NCI-H524 treated with DMSO at 0.1 percent for 48 hours (cell line): Measurements from ENCODE around the gene HIRA.
"Not testable (repeated sequence)": the region's sequence is repeated elsewhere in the genome, so short reads cannot be mapped to it uniquely, and the experiment has no call there.

ENCODE experiments used
- DNase-seq: peaks from one replicate; lab custom pipeline; 2025; lab: John Stamatoyannopoulos, UW

Gene HIRA

DNA sequence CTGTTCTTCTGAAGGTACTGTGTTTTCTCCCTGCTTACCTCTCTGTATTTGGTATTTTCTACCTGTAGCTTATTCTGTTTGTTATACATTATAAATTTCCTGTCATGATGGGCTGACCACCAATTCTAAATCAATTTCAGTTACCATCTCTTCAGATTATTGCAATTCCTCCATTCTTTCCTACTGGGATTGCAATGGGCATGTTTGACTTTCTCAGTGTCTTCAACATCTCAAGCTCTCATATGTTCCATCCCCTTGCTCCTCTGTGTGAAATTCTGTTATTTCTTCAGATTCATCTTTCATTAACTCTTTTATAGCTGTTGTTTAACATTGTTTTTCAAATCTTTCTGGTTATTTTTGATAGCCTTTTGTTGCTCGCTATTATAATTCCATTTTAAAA is 31.5 kb upstream of the HIRA start:
- DNase-seq = no peak

DNA sequence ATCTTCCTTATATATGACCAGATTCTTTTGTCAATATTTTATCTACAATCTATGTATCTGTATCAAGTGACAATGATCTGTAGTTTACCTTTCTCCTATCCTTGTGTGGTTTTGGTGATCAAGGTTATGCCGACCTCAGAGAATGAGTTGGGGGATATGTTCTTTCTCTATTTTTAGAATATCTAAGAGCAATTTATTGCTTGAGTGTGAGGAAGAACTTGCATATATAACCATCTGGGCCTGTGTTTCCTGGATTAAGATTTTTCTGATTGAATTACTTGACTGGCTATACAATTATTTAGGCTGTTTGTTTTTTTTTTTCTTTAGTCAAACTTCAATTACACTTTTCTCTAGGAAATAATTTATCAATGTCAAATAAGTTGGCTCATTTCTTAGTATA is 30.0 kb upstream of the HIRA start:
- DNase-seq = no peak

DNA sequence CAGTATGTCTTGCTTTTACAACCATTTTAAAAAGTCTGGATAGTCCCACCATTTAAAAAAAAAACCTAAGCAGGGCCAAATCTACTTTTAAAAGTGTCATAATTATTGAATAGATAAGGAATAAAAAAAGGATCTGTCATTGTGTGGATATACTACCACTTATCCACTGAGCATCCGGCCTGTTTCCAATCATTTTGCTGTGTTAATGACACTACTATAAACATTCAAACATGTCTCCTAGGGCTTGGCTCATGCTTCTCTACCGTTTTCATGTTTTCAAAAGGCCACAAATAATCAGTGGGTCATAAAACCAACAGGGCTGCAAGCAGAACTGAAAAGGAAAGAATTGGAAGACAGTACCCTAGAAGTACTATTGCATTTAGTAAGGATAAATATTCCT is 28.5 kb upstream of the HIRA start:
- DNase-seq = no peak

DNA sequence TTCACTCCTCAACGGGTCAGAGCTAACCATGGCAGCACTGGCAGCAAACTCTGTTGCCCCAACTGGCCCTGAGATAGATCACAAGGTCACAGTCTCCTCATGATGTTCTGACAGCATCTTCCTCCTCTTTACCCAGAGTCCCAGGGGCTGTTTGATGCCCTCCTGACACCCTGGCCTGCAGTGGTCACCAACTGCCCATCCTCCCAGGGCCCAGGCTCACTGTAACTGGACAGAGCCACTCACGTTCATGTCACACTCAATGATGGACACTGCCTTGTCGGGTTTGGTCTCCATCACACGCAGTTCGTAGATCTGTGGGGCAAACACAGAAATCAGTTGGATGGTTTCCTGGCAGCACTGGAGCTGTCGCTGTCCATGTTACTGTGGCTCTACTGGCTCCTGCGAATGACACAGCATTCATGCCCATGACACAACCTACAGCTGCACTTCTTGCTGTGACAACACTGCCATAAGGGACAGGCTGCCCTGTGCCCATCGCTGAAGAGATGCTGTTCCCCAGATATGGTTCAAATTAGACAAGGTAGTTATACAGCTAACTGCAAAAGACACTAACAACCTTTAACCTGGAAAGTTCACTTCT is 26.4 kb upstream of the HIRA start:
- DNase-seq = no peak

DNA sequence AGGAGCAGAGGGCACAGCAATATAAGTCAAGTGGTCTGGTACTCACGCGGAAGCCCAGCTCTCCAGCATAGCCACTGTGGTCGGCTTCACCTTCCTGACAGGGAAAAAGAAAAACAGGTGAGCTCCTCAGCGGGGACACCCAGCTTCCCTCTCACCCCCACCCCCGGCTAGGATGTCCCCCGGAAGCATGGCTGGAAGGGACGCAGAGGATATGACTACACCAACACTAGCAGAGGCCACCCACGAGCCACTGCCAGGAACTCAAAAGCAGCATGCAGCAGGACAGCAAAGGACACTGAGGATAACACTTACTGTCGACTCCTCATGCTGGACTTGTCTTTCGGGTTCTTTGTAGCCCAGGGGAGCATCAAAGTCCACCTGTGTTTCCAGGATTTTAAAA is 25.0 kb upstream of the HIRA start:
- DNase-seq = no peak

DNA sequence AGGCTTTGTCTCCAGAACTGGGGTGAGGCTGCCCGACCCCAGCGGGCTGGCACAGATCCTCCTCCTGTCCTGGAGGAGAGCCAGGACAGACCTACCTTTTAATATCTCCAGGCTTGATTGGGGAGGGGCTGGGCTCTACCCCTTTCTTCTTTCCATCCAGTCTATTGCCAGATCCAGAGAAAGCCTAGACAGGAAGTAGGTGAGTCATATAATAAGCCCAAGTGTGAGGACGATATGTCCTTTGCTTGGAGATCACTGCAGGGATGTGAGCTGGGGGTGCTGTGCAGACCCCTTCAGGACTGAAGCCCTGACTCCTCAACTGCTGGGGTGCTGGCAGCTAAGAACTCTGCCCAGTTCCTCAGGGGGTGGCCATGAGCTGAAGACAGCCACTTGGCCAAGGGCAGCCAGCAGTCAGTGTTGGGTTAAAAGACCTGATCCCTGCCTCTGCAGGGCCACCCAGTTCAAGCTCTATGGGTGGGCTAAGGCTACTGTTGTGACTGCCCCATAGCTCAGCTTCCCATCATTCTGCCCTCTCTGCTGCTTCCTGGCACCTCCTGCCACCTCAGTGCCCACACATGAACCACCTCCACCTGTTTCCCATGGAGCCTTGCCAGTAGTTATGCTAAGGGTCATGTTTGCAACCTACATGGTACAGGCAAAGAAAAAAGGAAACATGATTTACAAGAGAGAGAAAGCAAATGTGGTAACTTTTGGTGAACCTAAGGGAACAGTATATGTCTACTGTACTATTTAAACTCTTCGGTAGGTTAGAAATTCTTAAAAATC is 24.2 kb upstream of the HIRA start:
- no peak for DNase-seq

DNA sequence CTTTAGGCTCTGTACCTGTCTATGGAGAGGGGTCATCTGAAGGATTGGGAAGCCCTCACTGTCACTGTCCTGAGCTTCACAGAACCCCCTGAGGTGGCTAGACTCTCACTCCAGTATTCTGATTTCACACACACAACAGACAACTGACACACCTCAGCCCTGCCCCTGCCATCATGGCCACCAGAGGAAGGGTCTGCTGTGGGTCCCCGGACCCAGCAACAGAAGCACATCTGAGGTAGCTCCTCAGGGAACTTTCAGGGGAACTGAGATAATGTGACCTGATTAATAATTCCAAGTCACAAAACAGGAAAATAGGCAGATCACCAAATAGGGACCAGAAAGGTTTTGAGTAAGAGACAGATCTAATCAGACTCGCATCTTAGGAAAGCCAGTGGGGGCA is 23.5 kb upstream of the HIRA start:
- no peak for DNase-seq

DNA sequence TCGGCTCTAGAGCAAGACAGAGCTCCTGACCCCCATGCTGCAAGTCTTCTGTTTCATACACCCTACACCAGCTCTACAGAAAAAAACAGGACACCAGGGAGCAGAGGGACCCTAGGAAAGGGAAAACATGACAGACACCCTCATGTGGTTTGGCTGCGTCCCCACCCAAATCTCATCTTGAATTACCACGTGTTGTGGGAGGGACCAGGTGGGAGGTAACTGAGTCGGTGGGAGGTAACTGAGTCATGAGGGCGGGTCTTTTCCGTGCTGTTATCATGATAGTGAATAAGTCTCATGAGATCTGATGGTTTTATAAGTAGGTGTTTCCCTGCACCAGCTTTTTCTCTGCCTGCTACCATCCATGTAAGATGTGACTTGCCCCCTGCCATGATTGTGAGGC is 22.6 kb upstream of the HIRA start:
- no peak for DNase-seq

DNA sequence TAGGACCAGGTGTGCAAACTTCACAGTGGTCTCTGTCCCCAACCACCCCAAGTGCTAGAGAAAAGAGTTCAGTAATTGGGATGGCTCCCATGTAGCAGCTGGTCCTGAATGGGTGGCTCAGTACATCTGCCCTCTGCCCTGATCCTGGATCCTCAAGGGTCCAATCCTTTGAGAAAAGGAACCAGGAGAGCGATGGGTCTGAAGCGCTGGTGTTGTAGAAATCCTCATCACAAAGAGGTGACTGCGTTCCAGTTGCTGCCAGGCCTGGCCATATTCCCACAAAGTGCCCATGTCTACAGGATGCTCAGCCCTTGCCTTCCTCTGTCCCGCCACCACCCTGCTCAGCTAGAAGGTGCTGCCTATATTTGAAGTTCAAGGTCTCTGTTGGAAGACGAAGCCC is 22.2 kb upstream of the HIRA start:
- no peak for DNase-seq

DNA sequence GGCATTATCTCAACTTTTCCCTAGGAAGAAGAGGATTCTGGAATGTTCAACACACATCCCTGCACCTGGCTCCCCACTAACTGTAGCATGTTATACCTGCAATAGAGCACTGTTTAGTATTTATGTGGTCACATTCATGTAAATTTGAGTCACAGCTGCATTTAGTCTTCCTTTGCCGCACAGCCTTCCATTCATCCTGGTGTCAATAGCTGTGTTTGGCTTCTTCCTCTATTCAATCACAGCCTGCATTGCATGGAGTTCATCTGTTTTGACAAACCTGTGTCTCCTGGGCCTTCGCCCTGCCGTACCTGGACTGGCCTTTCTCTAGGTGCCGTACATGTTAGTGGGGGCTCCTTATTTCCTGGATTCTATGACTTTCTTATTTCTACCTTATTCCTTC is 20.0 kb upstream of the HIRA start:
- DNase-seq = no peak

DNA sequence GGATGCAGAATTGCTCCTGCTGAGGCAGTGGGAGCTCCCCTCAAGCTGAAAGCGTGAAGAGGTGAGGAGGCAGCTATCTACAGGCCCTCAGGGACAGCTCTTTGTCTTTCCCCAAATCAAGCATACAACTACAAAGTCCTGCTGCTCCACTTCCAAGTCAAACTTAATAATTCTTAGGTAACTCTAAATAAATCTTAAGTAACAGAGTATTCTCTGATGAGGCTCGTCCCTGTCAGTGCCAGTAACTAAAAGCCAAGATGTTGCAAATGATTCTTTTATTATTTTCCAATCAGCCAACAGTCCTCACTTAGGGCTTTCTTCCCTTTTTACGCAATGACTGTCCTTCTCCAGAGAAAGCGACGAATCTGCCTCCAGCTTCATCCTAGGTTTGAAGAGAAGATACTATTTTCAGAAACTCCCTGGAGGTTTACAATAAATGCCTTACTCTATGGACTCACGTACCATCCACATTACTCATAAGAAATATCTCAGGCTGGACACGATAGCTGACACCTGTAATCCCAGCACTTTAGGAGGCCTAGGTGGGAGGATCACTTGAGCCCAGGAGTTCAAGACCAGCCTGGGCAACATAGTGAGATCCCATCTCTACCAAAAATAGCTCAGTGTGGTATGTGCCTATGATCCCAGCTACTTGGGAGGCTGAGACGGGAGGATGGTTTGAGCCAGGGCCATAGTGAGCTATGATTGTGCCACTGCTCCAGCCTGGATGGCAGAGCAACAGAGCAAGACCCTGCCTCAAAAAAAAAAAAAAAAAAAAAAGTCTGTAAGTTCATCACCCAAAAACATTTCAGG is 19.0 kb upstream of the HIRA start:
- DNase-seq = no peak

DNA sequence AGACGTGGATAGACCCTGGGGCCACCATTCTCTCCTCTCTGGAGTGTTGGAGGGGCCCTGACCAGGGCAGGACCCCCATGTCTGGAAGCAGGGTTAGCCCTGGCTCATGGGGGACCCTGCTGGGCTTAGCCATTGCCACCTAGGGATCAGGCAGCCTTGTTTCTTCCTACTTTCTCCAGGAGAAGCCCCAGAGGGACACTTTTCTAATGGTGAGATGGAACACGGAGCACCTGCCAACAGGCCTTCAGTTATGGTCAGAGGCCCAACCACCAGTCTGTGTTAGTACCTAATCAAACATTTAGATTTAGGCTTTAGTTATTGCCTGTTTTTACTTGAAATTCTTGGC is 17.9 kb upstream of the HIRA start:
- no peak for DNase-seq

DNA sequence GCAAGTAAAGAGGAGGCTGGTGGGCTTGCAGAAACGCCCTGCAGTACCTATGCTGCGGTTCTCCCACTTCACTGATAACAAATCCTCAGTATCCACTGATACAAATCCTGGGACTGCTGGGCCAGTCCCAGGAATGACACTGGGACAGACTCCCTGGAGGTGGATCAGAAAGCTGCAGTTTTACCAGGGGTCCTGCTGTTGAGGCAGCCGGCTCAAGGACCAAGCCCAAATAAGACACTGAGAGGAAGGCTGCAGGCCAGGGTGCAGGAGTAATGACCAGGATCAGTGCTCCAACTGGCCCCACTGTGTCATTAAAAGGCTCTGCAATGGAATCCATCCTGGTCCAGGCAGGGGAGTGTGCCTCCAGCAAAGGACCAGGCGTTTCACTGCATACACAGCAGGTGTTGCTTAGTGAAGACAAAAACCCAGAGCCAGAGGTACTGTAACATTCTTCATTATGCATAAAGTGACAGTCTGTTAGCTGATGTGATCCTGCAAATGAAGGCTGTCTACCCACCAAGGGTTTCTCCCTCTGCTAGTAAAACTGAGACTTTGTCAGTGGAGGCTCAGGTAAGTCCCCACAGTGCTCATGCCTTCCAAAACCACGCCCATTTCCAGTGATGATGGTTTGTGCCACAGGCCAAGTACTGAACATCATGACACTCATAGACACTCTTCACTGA is 17.3 kb upstream of the HIRA start:
- DNase-seq = no peak

DNA sequence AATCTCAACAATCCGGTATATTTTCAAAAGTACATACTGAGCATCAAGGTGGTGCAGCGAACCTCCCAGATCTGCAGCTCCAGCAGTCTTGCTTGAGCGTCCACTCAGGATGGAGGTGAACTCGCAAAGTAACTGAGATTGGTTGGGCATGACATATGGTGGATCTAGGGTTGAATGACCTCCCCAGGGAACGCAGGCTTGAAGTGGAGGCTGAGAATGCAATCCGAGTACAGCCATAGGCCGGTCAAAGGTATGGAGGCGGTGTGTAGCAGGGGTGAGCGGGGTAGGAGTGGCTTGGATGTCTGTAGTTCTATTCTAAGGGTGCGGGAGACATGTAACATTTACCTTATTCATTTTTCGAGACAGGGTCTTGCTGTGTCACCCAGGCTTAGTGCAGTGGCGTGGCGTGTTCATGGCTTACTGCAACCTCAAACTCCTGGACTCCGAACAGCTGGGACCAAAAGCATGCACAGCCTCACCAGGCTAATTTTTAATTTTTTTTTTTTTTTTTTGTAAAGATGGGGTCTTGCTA is 16.6 kb upstream of the HIRA start:
- DNase-seq = peak; percentile 85

DNA sequence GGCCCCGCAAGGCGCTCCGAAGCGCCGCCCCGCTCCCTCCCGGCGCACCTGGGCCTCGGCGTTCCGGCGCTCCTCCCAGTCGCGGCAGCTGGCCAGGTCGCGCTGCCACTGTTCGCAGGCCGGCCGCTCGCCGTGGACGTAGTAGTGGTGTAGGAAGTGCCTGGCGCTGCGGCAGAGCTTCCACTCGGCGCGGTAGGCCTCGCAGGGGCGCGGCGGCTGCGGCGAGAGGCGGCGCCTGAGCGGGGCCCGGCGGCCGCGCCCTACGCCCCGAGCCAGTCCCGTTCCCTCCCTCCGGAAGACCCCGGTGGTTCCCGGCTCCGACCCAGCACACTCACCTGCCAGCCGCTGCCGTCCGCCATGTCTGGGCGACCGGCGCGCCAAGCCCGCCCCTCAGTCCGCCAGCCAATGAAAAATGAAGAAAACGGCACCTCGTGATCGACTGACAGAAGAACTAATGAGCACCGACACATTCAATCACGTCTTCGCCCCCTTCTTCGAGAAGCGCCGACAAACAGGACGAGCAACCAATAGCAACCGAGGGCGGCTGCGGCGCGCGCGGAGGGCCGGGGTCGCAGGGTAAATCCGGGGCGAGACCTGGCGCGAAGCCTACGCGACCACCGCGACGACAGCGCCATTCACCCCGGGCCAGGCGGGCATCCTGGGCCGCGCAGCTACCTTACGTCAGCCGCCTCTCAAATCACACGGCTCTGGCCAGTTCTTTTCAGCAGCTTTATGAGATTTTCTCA is 16.0 kb upstream of the HIRA start, which contains the start of gene C22orf39:
Gene C22orf39 (minus strand): TSS at position 382 of the 746 bp plus-strand sequence. CDS start 23 bp downstream, at position 359.
- DNase-seq = peak; percentile 89

DNA sequence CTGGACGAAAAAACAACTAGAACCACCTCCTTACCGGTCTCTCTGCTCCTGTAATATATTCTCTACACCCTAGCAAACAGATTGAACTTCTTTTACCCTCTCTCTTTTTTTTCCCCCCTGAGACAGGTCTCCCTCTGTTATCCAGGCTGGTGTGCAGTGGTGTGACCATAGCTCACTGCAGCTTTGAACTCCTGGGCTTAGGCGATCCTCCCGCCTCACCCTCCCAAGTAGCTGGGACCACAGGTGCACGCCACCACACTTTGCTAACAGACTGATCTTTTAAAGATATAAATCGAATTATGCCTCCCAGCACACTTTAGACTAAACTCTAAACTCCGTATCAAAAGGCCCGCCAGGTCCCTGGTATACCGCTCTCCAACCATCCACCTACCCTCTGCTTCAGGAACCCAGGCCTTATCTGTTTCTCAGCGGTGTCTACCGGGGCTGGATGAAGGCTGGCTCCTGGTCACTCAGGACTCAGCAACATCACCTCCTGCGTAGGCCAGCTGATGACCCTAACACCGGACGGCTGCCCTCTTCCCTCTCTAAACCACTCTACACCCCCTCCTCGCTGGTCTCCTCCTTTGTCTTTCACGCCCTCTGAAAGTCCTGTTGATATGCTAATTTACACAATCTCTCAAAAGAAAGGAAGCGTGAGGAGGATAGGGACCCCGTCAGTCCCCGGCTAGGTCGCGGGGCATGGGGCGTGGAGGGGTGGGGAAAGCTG is 15.2 kb upstream of the HIRA start:
- no peak for DNase-seq

DNA sequence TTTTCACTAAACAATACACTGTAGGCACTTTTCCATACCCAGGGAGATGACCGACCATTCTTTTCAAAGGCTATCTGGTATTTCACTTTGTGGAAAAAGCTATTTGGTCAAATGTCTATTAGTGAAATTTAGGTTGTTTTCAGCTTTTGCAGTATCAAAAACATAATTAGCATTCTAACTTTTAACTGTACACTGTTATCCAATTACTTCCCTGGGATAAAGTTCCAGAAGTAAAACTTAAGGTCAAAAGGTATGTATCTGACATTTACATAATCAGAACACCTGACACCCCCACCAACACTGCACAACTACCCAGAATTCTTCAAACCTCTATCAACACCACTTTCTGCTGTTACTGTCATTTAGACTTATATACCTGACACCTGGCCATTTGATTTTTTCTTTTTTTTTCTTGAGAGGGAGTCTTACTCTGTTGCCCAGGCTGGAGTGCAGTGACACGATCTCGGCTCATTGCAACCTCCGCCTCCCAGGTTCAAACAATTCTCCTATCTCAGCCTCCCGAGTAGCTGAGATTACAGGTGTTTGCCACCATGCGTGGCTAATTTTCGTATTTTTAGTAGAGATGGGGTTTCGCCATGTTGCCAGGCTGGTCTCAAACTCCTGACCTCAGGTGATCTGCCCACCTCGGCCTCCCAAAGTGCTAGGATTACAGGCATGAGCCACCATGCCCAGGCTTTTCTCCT is 13.9 kb upstream of the HIRA start:
- DNase-seq = not testable (repeated sequence)

DNA sequence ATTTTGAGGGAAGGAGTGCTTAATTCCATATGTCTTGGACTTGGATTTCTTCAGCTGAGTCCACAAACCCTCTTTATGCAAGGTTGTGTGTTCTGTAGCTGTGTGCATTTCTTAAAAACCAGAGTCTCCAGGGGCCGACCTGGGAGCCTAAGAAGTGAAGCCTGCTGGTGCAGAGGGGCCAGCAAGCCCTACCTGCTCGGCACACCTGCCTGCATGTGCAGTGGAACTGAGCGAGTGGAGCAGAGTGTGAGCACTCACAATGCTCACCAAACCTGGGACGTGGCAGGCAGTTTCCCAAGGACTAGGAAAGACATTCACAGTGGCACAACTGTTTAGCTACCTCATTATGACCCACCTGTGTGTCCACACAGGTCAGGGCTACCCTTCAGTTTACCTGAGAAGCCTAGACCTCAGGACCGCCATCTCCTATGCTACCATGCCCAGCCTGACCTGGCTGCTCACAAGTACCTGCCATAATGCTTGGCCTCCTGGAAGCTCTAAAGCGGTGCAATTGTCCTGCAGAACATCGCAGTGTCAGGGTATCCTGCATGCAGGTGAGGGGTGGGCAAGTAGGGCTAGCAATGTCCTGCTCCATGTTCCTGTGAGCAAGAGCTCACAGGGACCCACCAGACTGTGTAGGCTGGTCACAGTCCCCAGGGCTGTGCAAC is 12.1 kb upstream of the HIRA start:
- DNase-seq = no peak

DNA sequence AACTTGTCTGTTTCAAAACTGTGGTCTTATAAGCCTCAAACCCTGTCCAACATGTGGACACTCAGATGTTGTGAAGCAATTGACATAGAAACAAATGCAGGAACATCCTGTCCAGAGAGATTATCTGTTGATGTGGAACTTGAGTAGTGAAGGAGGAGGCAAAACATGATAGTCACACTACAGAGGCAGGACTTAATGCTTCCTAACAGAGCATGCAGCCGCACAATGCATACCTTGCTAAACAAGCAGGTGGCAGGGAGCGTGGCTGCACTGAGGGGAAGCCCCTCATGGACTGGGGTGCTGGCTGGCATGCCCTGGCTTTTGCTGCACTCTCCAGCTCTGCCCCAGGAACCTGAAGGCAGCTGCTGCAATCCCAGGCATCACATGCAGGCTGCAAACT is 10.6 kb upstream of the HIRA start:
- DNase-seq = no peak
